Hepatocyte (in vitro differentiated cells): ENCODE results near the gene DSE. TPM values are rescaled to one million over a fixed set of nuclear protein-coding genes. Genes with fewer than 3 reads are reported as not detected.

Experiments
- DNase-seq: peaks from one replicate; pipeline ENCODE4 v3.0.0-alpha.2; 2016; ENCODE audit warnings: low spot score
- H2AFZ ChIP-seq: fragments of 200-600 bp; sonication (generic); 2 replicates; pipeline ENCODE4 v1.6.0; 2016; ENCODE audit warnings: antibody characterized with exemption, mild to moderate bottlenecking
- H3K27ac ChIP-seq: fragments of 200-600 bp; sonication (generic); 2 replicates; pipeline ENCODE4 v1.5.1; 2016; ENCODE audit warnings: mild to moderate bottlenecking
- H3K27me3 ChIP-seq: fragments of 200-600 bp; sonication (generic); 2 replicates; pipeline ENCODE4 v1.6.1; 2016
- H3K36me3 ChIP-seq: fragments of 200-600 bp; sonication (generic); replicated peaks from 2 replicates; pipeline ENCODE4 v1.5.1; 2016; ENCODE audit warnings: low read depth; ENCODE audit not compliant: insufficient read depth
- H3K4me1 ChIP-seq: fragments of 200-600 bp; sonication (generic); 2 replicates; pipeline ENCODE4 v1.5.1; 2016; ENCODE audit warnings: mild to moderate bottlenecking, moderate library complexity; ENCODE audit not compliant: insufficient read depth
- H3K4me2 ChIP-seq: fragments of 200-600 bp; sonication (generic); 2 replicates; pipeline ENCODE4 v1.6.0; 2016
- H3K4me3 ChIP-seq: fragments of 200-600 bp; sonication (generic); 2 replicates; pipeline ENCODE4 v1.5.1; 2016; ENCODE audit warnings: mild to moderate bottlenecking
- H3K79me2 ChIP-seq: fragments of 200-600 bp; sonication (generic); 2 replicates; pipeline ENCODE4 v1.6.0; 2017; ENCODE audit warnings: mild to moderate bottlenecking
- H3K9me2 ChIP-seq: fragments of 200-600 bp; sonication (generic); replicated peaks from 2 replicates; pipeline ENCODE4 v1.6.0; 2017; ENCODE audit warnings: mild to moderate bottlenecking; ENCODE audit not compliant: insufficient read depth
- H3K9me3 ChIP-seq: fragments of 200-600 bp; sonication (generic); 2 replicates; pipeline ENCODE4 v1.5.1; 2016; ENCODE audit warnings: low read depth, mild to moderate bottlenecking
- H4K20me1 ChIP-seq: fragments of 200-600 bp; sonication (generic); 2 replicates; pipeline ENCODE4 v1.6.0; 2016; ENCODE audit warnings: mild to moderate bottlenecking; ENCODE audit not compliant: insufficient read depth, poor library complexity, severe bottlenecking
- EZH2 ChIP-seq: fragments of 200-600 bp; sonication (generic); IDR thresholded peaks from 2 replicates; pipeline ENCODE4 v1.6.1; 2016; ENCODE audit warnings: antibody characterized with exemption, mild to moderate bottlenecking, borderline replicate concordance
- EZH2phosphoT487 ChIP-seq: fragments of 200-600 bp; sonication (generic); IDR thresholded peaks from one replicate; pipeline ENCODE4 v1.6.1; 2018; ENCODE audit warnings: antibody characterized with exemption, mild to moderate bottlenecking, low read depth, moderate library complexity; ENCODE audit not compliant: unreplicated experiment, severe bottlenecking
- WGBS: methylation state at CpG from one replicate; pipeline ENCODE4 v1.1.6; 2016; ENCODE audit warnings: low lambda C conversion rate; ENCODE audit errors: missing lambda C conversion rate; 5-methylcytosine and 5-hydroxymethylcytosine counted together
- polyA plus RNA-seq: library from polyadenylated mRNA; unstranded; fragments of >200 nt; fragmentation: Nextera tagmentation; extraction: Ambion mirVana; gene quantifications from 2 replicates; pipeline ENCODE4 v1.2.1, GENCODE V29; 2016
- total RNA-seq: library from RNA; depleted of rRNA; stranded (reverse); fragments of >200 nt; gene quantifications from 2 replicates; pipeline ENCODE4 v1.2.3, GENCODE V29; 2014
- TF ChIP-seq, protein P1 (sequence below): fragments of 200-600 bp; sonication (generic); IDR thresholded peaks from 2 replicates; pipeline ENCODE4 v1.5.1; 2016; ENCODE audit warnings: antibody characterized with exemption, mild to moderate bottlenecking; ENCODE audit not compliant: poor library complexity

DSE gene
- total and polyA plus RNA-seq, 2 experiments from 2014 or later = 19.9 to 45.0 TPM

DNA sequence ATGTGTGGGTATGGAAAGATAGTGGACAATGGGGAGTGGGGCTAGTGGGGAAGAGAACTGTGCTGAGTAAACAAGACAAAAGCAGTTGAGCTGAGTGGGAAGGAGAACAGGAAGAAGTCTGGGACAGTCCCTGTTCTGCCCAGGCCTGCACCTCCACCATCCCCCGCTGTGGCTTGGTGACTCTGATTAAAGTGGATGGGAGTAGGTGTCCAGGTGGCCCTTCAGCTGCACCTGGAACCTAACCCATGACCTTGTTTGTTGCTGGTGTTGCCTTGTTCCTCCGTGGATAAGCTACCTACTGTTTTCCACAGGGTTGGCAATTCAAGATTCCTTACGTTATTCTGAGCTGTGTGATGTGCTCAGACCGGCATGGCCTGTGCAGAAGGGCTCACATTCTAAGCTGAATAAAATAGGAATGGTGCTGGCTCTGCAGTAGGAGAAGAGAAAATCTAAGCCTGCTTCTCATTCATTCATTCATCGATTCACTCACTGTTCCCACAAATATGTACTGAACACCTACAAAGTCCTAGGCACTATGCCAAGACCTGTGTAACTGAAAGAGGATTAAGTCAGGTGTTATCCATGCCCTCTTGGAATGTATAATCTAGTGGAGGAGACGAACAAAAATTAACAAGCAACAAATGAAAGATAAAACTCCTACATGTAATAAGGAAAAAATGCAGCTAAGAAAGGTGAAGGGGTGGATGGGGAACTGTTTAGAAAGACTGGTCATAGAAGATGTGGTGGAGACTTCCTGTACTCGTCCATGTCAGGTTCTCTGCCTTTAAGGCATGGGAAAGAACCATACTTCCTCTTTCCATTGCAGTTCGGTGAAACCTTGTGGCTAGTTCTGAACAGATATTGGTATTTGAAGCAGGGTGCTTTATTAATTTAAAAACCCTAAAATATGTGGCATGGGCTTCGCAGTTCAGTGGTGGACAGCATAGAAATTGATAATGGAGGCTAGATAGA, 80.3 kb downstream of the DSE start:
- Histone ChIP-seq H3K4me1 (peaks cover 12% of the 10 kb centered on the region), H3K27ac (no peak overlapping the region), H3K9me3 (no peaks in the 10 kb centered on the region), H3K4me2 (no peak overlapping the region), H3K27me3 (no peaks in the 10 kb centered on the region), H3K9me2 (no peaks in the 10 kb centered on the region), H3K4me3 (no peak overlapping the region), H3K79me2 (no peaks in the 10 kb centered on the region), H3K36me3 (no peaks in the 10 kb centered on the region), H2AFZ (no peak overlapping the region), H4K20me1 (no peaks in the 10 kb centered on the region)
- 90% methylated on average over 9 of the region's 9 CpGs for WGBS
- TF ChIP-seq EZH2 = no peak
- TF ChIP-seq EZH2phosphoT487 = no peak
- TF ChIP-seq, protein P1, sequence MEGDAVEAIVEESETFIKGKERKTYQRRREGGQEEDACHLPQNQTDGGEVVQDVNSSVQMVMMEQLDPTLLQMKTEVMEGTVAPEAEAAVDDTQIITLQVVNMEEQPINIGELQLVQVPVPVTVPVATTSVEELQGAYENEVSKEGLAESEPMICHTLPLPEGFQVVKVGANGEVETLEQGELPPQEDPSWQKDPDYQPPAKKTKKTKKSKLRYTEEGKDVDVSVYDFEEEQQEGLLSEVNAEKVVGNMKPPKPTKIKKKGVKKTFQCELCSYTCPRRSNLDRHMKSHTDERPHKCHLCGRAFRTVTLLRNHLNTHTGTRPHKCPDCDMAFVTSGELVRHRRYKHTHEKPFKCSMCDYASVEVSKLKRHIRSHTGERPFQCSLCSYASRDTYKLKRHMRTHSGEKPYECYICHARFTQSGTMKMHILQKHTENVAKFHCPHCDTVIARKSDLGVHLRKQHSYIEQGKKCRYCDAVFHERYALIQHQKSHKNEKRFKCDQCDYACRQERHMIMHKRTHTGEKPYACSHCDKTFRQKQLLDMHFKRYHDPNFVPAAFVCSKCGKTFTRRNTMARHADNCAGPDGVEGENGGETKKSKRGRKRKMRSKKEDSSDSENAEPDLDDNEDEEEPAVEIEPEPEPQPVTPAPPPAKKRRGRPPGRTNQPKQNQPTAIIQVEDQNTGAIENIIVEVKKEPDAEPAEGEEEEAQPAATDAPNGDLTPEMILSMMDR = no peak
- DNase-seq = no peak

DNA sequence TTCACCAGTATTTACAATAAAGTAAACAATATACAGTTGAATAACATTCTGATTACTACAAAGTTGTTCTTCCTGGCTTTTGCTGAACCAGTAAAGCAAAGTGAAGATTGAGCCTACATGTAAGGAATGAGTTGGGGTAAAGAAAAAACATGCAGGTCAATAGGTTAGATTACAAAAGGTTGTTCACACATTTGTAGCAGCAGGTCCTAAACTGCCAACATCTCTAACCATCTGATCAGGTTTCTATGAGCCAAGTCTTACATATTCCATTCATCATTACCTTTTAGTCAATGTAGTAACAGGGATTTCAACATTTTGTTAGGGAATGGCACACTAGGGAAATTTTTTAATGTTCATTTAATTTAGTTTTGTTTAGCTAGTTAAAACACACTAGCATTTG, 81.2 kb downstream of the DSE start:
- no peak overlapping the region for H3K4me2 ChIP-seq
- no peak overlapping the region for H3K27ac ChIP-seq
- no peaks in the 10 kb centered on the region for H3K79me2 ChIP-seq

DNA sequence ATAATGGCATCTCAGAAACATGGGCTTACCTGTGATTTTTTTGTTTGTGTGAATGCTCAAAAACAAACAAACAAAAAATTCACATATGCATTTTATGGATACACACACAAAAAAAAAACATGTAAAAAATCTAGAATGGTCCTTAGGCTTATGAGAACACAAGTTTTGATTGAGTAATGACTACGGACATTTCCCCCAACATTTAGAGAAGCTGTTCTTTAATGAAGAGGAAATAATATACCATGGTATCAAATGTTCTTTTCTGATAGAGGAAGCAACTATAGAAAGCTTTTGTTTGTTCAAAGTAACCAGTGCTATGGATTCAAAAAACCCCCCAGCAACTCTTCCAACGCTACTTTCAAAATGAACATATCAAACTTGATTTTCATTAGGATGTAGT, 81.8 kb downstream of the DSE start:
- H4K20me1 ChIP-seq = no peaks in the 10 kb centered on the region
- no peaks in the 10 kb centered on the region for H3K9me3 ChIP-seq
- H3K4me3 ChIP-seq = no peak overlapping the region
- H3K4me2 ChIP-seq = no peak overlapping the region
- H3K4me1 ChIP-seq = peaks cover 4% of the 10 kb centered on the region
- no peaks in the 10 kb centered on the region for H3K9me2 ChIP-seq
- TF ChIP-seq EZH2phosphoT487 (no peak), EZH2 (no peak)
- TF ChIP-seq, protein P1 = no peak
- no peak overlapping the region for H3K27ac ChIP-seq
- 96% methylated on average over 2 of the region's 2 CpGs for WGBS
- H2AFZ ChIP-seq = no peak overlapping the region
- H3K79me2 ChIP-seq = no peaks in the 10 kb centered on the region
- no peaks in the 10 kb centered on the region for H3K27me3 ChIP-seq
- no peaks in the 10 kb centered on the region for H3K36me3 ChIP-seq
- no peak for DNase-seq

More for the DNA sequence above, 81.2 kb downstream of the DSE start:
- H3K4me3 ChIP-seq = no peak overlapping the region
- H2AFZ ChIP-seq = no peak overlapping the region
- H3K36me3 ChIP-seq = no peaks in the 10 kb centered on the region
- H3K27me3 ChIP-seq = no peaks in the 10 kb centered on the region
- no peaks in the 10 kb centered on the region for H3K9me3 ChIP-seq
- H3K4me1 ChIP-seq = peaks cover 7% of the 10 kb centered on the region
- no peak for DNase-seq
- H3K9me2 ChIP-seq = no peaks in the 10 kb centered on the region
- H4K20me1 ChIP-seq = no peaks in the 10 kb centered on the region
- TF ChIP-seq EZH2 = no peak
- no peak for TF ChIP-seq EZH2phosphoT487
- TF ChIP-seq, protein P1 = no peak
